GM12891 (cell line): ENCODE results near the gene DYNC1I1.

Experiments used
- POLR2A ChIP-seq: IDR thresholded peaks from 2 replicates; pipeline ENCODE4 v1.6.1; 2011; ENCODE audit warnings: low read depth, low read length, control low read depth
- POLR2AphosphoS5 ChIP-seq: IDR thresholded peaks from 2 replicates; pipeline ENCODE4 v1.6.1; 2011; ENCODE audit warnings: low read depth, low read length, control low read depth
- POU2F2 ChIP-seq: IDR thresholded peaks from 2 replicates; pipeline ENCODE4 v1.6.1; 2011; ENCODE audit warnings: low read depth, mild to moderate bottlenecking, control low read depth, low read length, moderate library complexity
- SPI1 ChIP-seq: IDR thresholded peaks from 2 replicates; pipeline ENCODE4 v1.6.1; 2011; ENCODE audit warnings: low read depth, low read length, control low read depth
- TAF1 ChIP-seq: IDR thresholded peaks from 2 replicates; pipeline ENCODE4 v1.6.1; 2011; ENCODE audit warnings: low read depth, low read length, control low read depth

DNA sequence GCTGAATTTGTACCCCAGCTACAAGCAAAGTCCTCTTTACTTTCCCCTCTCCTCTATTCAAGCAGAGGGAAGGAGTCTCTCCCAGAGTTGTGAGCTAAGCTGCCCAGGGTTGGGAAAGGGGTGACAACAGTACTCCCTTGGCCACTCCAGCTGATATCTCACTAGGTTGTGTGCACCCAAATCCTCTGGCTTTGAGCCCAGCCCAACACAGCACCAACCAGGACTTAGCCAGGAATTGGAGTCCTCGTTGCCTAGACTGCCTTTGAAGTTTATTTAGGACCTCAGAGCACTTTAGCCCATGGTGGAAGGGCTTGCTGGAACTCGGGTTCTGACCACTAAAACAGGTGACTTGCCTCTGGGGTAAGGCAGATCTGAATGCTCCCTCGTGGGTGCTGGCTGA is 35.7 kb upstream of the DYNC1I1 start:
- TF ChIP-seq POLR2AphosphoS5 (no peak), POLR2A (no peak), TAF1 (no peak), POU2F2 (no peak), SPI1 (no peak)
